ENCODE data around the gene IKBKE.
A peak's percentile ranks its signal among the peaks of the same experiment; 100 is the strongest.

IKBKE gene

GRCh38 chr1:206500046-206500445 is 29.8 kb downstream of the IKBKE start:
- Histone ChIP-seq H2AFZ (no peak overlapping the region), H3K4me1 (peaks cover 6% of the 10 kb centered on the region)

DNA sequence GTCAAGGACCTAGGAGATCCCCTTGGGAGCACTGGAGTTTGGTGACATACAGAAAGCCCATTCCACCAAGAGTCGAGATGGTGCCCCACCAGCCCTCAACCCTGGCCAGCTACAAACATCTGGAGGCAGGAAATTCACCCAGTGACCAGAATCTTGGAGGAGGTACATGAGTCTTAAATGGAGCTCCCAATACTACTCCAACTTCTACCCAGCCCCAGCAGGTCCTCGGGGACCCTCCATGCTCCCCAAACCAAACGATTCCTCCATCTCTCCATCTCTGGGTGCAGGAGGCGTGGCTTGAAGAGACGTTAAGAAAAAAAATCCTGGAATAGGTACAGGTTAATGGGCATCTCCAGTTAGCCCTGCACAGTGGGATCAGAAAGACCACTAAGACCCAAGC is 31.6 kb downstream of the IKBKE start:
- no peak overlapping the region for H3K4me2 ChIP-seq (ENCODE audit: low read length)
- no peaks in the 10 kb centered on the region for H3K79me2 ChIP-seq
- peaks cover 6% of the 10 kb centered on the region for H3K4me1 ChIP-seq
- H3K27ac ChIP-seq = peak overlapping the region; percentile 65
- no peak for TF ChIP-seq CTCF (IDR thresholded peaks at IDR 0.05)
- no peaks in the 10 kb centered on the region for H3K27me3 ChIP-seq (ENCODE audit: control insufficient read depth, insufficient read depth, low read length)
- no peak overlapping the region for H2AFZ ChIP-seq
- no peak overlapping the region for H3K4me3 ChIP-seq (ENCODE audit: low read depth, low read length)
- H3K36me3 ChIP-seq (ENCODE audit: control insufficient read depth, insufficient read depth, low read length) = no peaks in the 10 kb centered on the region
- no peaks in the 10 kb centered on the region for H3K9me3 ChIP-seq (ENCODE audit: control insufficient read depth, low read length)
- H3K9ac ChIP-seq = no peak overlapping the region

More at GRCh38 chr1:206500046-206500445, 29.8 kb downstream of the IKBKE start:
- no peaks in the 10 kb centered on the region for H3K9me3 ChIP-seq (ENCODE audit: control insufficient read depth, low read length)
- TF ChIP-seq CTCF (IDR thresholded peaks at IDR 0.05) = no peak
- no peaks in the 10 kb centered on the region for H3K36me3 ChIP-seq (ENCODE audit: control insufficient read depth, insufficient read depth, low read length)
- no peak overlapping the region for H3K4me3 ChIP-seq (ENCODE audit: low read depth, low read length)
- no peaks in the 10 kb centered on the region for H3K27me3 ChIP-seq (ENCODE audit: control insufficient read depth, insufficient read depth, low read length)
- no peak overlapping the region for H3K4me2 ChIP-seq (ENCODE audit: low read length)
- H3K27ac ChIP-seq = no peak overlapping the region
- H3K79me2 ChIP-seq = no peaks in the 10 kb centered on the region
- H3K9ac ChIP-seq = no peak overlapping the region

- TF ChIP-seq CTCF (IDR thresholded peaks at IDR 0.05) = no peak
These were observed 32.1 kb downstream of the IKBKE start for GRCh38 chr1:206502403-206502802.

GRCh38 chr1:206502812-206503211 is 32.5 kb downstream of the IKBKE start:
- Histone ChIP-seq H3K4me1 (peaks cover 6% of the 10 kb centered on the region), H2AFZ (no peak overlapping the region), H3K27me3 (ENCODE audit: control insufficient read depth, insufficient read depth, low read length) (no peaks in the 10 kb centered on the region), H3K4me2 (ENCODE audit: low read length) (no peak overlapping the region), H3K9me3 (ENCODE audit: control insufficient read depth, low read length) (no peaks in the 10 kb centered on the region), H3K27ac (no peak overlapping the region), H3K36me3 (ENCODE audit: control insufficient read depth, insufficient read depth, low read length) (no peaks in the 10 kb centered on the region), H3K9ac (no peak overlapping the region), H3K4me3 (ENCODE audit: low read depth, low read length) (no peak overlapping the region), H3K79me2 (no peaks in the 10 kb centered on the region)
- no peak for TF ChIP-seq CTCF (IDR thresholded peaks at IDR 0.05)

More at GRCh38 chr1:206502403-206502802, 32.1 kb downstream of the IKBKE start:
- H3K4me2 ChIP-seq (ENCODE audit: low read length) = no peak overlapping the region
- H3K4me3 ChIP-seq (ENCODE audit: low read depth, low read length) = no peak overlapping the region
- no peaks in the 10 kb centered on the region for H3K36me3 ChIP-seq (ENCODE audit: control insufficient read depth, insufficient read depth, low read length)
- H3K27ac ChIP-seq = no peak overlapping the region
- peaks cover 6% of the 10 kb centered on the region for H3K4me1 ChIP-seq
- H3K27me3 ChIP-seq (ENCODE audit: control insufficient read depth, insufficient read depth, low read length) = no peaks in the 10 kb centered on the region
- no peak overlapping the region for H2AFZ ChIP-seq
- no peak overlapping the region for H3K9ac ChIP-seq
- H3K9me3 ChIP-seq (ENCODE audit: control insufficient read depth, low read length) = no peaks in the 10 kb centered on the region
- H3K79me2 ChIP-seq = no peaks in the 10 kb centered on the region

GRCh38 chr1:206503591-206504362 is 33.5 kb downstream of the IKBKE start:
- Histone ChIP-seq H3K9me3 (ENCODE audit: control insufficient read depth, low read length) (no peaks in the 10 kb centered on the region), H3K4me1 (peaks cover 6% of the 10 kb centered on the region), H3K4me2 (ENCODE audit: low read length) (no peak overlapping the region), H3K27ac (no peak overlapping the region), H3K36me3 (ENCODE audit: control insufficient read depth, insufficient read depth, low read length) (no peaks in the 10 kb centered on the region), H3K9ac (no peak overlapping the region), H2AFZ (no peak overlapping the region), H3K79me2 (no peaks in the 10 kb centered on the region), H3K4me3 (ENCODE audit: low read depth, low read length) (no peak overlapping the region), H3K27me3 (ENCODE audit: control insufficient read depth, insufficient read depth, low read length) (no peaks in the 10 kb centered on the region)
- no peak for TF ChIP-seq CTCF (IDR thresholded peaks at IDR 0.05)

Measured in parathyroid adenoma (tissue), 2 donors.